Upper lobe of right lung (tissue), 1 donor: ENCODE results near the gene EIF4E2. TPM values are rescaled to one million over a fixed set of nuclear protein-coding genes. Genes with fewer than 3 reads are reported as not detected.

ENCODE experiments used
- ATAC-seq: fragments of 200-7000 bp; cut with Tn5 transposase; one replicate; pipeline ENCODE4 v1.9.1; 2020; ENCODE audit warnings: mild to moderate bottlenecking, moderate library complexity
- DNase-seq: peaks from one replicate; pipeline ENCODE4 v3.0.0-alpha.2; 2020
- H3K27ac ChIP-seq: fragments of 200-600 bp; one replicate; pipeline ENCODE4 v1.8.0; 2022
- H3K27me3 ChIP-seq: fragments of 200-600 bp; one replicate; pipeline ENCODE4 v1.8.0; 2022; ENCODE audit warnings: mild to moderate bottlenecking
- H3K36me3 ChIP-seq: fragments of 200-600 bp; one replicate; pipeline ENCODE4 v1.8.0; 2022
- H3K4me1 ChIP-seq: fragments of 200-600 bp; one replicate; pipeline ENCODE4 v1.8.0; 2022
- H3K4me3 ChIP-seq: fragments of 200-600 bp; one replicate; pipeline ENCODE4 v1.8.0; 2022; ENCODE audit warnings: mild to moderate bottlenecking
- H3K9me3 ChIP-seq: fragments of 200-600 bp; one replicate; pipeline ENCODE4 v1.8.0; 2022
- intact Hi-C: fragments of 100-400 bp; cut with DNase I; formaldehyde crosslinking; loops from one replicate; pipeline ENCODE4 v1.11.0; 2022
- total RNA-seq: library from RNA; stranded (reverse); fragmentation: NEBNext Ultra II Directional; extraction: Animal tissue kit (Norgen Biotek cat#: 25700); gene quantifications from one replicate; pipeline ENCODE4 v1.2.1, GENCODE V29; 2021
- TF ChIP-seq, protein P1 (sequence below): fragments of 200-600 bp; IDR thresholded peaks from one replicate; pipeline ENCODE4 v1.8.0; 2022; ENCODE audit warnings: antibody characterized with exemption
- donor health status: DM: no; HTN: yes; CAD: no; lungs with severe emphysema.

Gene EIF4E2
- total RNA-seq, 1 donor from 2014 or later = 68.0 TPM

DNA sequence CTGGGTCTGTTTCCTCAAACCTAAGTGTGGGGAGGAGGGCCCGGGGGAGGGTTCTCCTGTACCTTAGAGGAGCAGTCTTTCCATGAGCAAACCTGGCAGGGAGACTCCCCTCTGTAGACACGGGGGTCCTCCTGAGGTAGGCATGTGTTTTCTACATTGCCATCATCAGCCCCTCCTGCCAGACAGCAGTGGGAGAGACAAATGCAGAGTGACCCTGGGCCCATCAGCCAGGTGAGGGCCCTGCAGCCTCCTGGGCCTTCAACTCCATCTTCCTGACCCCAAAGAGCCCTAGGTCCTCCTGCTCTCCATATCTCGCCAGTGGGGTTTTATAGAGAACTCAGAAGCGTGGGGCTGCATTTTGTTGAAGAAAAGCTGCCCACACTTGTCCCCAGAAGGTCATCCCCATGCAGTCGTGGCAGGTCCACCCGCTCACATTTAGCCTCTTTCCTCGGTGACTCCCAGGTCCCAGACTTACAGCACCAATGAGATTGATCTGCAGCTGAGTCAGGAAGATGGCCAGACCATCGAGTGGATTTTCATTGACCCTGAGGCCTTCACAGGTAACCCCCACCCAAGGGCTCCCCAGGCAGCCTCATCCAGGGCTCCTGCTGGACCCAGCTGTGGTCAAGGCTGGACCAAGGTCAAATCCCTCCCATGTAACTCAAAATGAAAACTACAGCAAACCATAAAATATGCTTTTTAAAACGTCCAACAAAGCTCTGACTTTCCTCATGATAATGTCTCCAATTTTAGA is 8.4 kb upstream of the EIF4E2 start:
- DNase-seq (peak; percentile 33), ATAC-seq (no peak)
- H3K27ac ChIP-seq = no peak overlapping the region
- peaks cover 6% of the 10 kb centered on the region for H3K4me1 ChIP-seq
- intact Hi-C loops = no loop called here
- H3K27me3 ChIP-seq = no peaks in the 10 kb centered on the region
- H3K9me3 ChIP-seq = no peaks in the 10 kb centered on the region
- H3K4me3 ChIP-seq = no peak overlapping the region
- TF ChIP-seq, protein P1, sequence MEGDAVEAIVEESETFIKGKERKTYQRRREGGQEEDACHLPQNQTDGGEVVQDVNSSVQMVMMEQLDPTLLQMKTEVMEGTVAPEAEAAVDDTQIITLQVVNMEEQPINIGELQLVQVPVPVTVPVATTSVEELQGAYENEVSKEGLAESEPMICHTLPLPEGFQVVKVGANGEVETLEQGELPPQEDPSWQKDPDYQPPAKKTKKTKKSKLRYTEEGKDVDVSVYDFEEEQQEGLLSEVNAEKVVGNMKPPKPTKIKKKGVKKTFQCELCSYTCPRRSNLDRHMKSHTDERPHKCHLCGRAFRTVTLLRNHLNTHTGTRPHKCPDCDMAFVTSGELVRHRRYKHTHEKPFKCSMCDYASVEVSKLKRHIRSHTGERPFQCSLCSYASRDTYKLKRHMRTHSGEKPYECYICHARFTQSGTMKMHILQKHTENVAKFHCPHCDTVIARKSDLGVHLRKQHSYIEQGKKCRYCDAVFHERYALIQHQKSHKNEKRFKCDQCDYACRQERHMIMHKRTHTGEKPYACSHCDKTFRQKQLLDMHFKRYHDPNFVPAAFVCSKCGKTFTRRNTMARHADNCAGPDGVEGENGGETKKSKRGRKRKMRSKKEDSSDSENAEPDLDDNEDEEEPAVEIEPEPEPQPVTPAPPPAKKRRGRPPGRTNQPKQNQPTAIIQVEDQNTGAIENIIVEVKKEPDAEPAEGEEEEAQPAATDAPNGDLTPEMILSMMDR = no peak
- H3K36me3 ChIP-seq = no peaks in the 10 kb centered on the region

DNA sequence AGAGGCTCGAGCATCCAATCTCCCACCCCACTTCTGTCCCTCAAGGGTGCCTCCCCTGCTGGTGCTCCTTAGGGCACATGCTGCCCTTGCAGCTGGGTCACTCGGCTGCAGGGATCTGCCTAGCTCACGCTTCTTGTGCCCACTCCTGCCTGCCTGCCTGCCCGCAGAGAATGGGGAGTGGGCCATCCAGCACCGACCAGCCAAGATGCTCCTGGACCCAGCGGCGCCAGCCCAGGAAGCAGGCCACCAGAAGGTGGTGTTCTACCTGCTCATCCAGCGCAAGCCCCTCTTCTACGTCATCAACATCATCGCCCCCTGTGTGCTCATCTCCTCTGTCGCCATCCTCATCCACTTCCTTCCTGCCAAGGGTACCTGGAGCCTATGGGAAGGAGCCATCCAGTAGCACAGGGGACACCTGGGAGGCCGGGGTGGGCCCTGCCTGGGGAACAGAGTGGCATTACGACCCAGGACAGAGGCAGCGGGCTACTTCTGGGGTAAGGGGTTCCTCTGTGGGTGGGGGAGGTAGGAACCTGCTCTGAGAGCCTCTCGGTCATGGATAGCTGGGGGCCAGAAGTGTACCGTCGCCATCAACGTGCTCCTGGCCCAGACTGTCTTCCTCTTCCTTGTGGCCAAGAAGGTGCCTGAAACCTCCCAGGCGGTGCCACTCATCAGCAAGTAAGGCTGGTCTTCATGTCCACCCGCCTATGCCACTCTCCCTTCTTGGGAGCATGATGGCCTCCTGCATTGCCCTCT is 7.6 kb upstream of the EIF4E2 start:
- ATAC-seq (no peak), DNase-seq (peak; percentile 57)
- Histone ChIP-seq H3K27ac (no peak overlapping the region), H3K9me3 (no peaks in the 10 kb centered on the region), H3K27me3 (no peaks in the 10 kb centered on the region), H3K36me3 (no peaks in the 10 kb centered on the region), H3K4me3 (no peak overlapping the region), H3K4me1 (peaks cover 6% of the 10 kb centered on the region)
- TF ChIP-seq, protein P1 = no peak
- intact Hi-C loops = no loop called here

DNA sequence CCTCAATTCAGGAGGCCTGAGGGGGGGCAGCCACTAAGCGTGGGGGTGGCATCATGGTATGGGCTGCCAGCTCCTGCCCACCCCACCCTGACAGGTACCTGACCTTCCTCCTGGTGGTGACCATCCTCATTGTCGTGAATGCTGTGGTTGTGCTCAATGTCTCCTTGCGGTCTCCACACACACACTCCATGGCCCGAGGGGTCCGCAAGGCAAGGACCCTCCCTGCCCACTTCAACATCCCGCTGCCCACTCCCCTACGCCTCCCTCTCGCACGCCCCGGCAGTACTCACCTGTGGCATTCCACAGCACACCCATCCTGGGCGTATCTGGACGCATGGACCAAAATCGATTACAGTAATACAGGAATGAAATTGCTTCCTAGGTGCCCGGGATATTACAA is 7.0 kb upstream of the EIF4E2 start:
- DNase-seq = no peak
- peaks cover 6% of the 10 kb centered on the region for H3K4me1 ChIP-seq

DNA sequence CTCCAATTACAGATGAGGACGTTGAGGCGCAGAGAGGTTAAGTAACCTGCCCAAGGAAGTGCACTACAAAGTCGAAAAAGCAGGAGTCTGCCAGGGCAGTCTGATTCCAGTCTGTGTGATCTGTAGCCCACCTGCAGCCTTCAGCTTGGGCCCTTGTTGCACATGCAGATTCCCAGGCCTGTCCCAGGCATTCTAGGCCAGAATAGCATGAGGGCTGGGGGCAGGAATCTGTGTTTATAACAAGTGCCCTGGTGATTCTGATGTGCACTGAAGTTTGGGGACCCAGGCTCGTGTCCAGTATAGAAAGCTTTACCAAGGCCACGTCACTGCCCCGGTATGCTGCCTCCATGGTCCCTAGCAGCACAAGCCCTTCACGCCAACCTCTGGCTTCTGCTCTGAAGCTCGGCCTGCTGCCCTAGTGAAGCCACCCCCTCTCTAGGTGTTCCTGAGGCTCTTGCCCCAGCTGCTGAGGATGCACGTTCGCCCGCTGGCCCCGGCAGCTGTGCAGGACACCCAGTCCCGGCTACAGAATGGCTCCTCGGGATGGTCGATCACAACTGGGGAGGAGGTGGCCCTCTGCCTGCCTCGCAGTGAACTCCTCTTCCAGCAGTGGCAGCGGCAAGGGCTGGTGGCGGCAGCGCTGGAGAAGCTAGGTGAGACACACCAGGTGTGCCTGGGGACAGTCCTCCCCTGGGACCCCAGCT is 6.4 kb upstream of the EIF4E2 start:
- intact Hi-C loops = no loop called here
- DNase-seq = peak; percentile 57
- Histone ChIP-seq H3K4me3 (no peak overlapping the region), H3K9me3 (no peaks in the 10 kb centered on the region), H3K27me3 (no peaks in the 10 kb centered on the region), H3K36me3 (no peaks in the 10 kb centered on the region), H3K27ac (no peak overlapping the region), H3K4me1 (peaks cover 6% of the 10 kb centered on the region)
- TF ChIP-seq, protein P1 = no peak
- no peak for ATAC-seq

More for the DNA sequence above, 7.0 kb upstream of the EIF4E2 start:
- Histone ChIP-seq H3K9me3 (no peaks in the 10 kb centered on the region), H3K27ac (no peak overlapping the region), H3K36me3 (no peaks in the 10 kb centered on the region), H3K4me3 (no peak overlapping the region), H3K27me3 (no peaks in the 10 kb centered on the region)
- no peak for ATAC-seq
- intact Hi-C loops = no loop called here
- TF ChIP-seq, protein P1 = no peak

DNA sequence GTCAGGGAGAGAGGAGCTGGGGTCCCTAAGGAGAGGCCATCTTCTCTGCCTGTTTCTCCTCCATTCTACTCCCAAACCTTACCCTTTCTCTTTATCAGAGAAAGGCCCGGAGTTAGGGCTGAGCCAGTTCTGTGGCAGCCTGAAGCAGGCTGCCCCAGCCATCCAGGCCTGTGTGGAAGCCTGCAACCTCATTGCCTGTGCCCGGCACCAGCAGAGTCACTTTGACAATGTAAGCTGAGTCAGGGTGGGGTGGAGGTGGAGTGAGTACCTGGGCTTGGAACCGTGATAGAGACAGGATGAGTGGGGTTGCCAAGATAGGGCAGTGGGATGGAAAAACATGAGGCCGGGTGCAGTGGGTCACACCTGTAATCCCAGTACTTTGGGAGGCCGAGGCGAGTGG is 5.8 kb upstream of the EIF4E2 start:
- Histone ChIP-seq H3K4me3 (no peak overlapping the region), H3K27me3 (no peaks in the 10 kb centered on the region), H3K36me3 (no peaks in the 10 kb centered on the region), H3K4me1 (peaks cover 11% of the 10 kb centered on the region), H3K27ac (no peak overlapping the region), H3K9me3 (no peaks in the 10 kb centered on the region)
- ATAC-seq = no peak
- TF ChIP-seq, protein P1 = no peak
- intact Hi-C loops = no loop called here
- no peak for DNase-seq
